H9 (cell line): ENCODE results near the gene PRKRA. TPM values are rescaled to one million over a fixed set of nuclear protein-coding genes. Genes with fewer than 3 reads are reported as not detected.

Experiments
- DNase-seq: peaks from one replicate; pipeline ENCODE4 v3.0.0-alpha.2; 2017
- H2AFZ ChIP-seq: one replicate; pipeline ENCODE4 v1.6.1; 2013; ENCODE audit warnings: mild to moderate bottlenecking, low read length, control low read depth, moderate library complexity
- H2AK5ac ChIP-seq: 2 replicates; pipeline ENCODE4 v1.6.1; 2013; ENCODE audit warnings: low read length, control low read depth, mixed read lengths; ENCODE audit not compliant: insufficient read length
- H2BK120ac ChIP-seq: one replicate; pipeline ENCODE4 v1.6.1; 2013; ENCODE audit warnings: low read depth, mild to moderate bottlenecking, low read length, control low read depth, inconsistent platforms; ENCODE audit not compliant: poor library complexity, severe bottlenecking
- H2BK12ac ChIP-seq: 2 replicates; pipeline ENCODE4 v1.6.1; 2013; ENCODE audit warnings: low read length, control low read depth, mixed read lengths, low read depth; ENCODE audit not compliant: insufficient read length
- H2BK15ac ChIP-seq: 2 replicates; pipeline ENCODE4 v1.6.1; 2013; ENCODE audit warnings: low read depth, low read length, control low read depth
- H2BK20ac ChIP-seq: one replicate; pipeline ENCODE4 v1.6.1; 2013; ENCODE audit warnings: low read depth, mild to moderate bottlenecking, low read length, control low read depth, inconsistent platforms; ENCODE audit not compliant: poor library complexity, severe bottlenecking
- H2BK5ac ChIP-seq: 2 replicates; pipeline ENCODE4 v1.6.1; 2013; ENCODE audit warnings: low read length, control low read depth, mixed read lengths; ENCODE audit not compliant: insufficient read length
- H3K14ac ChIP-seq: 2 replicates; pipeline ENCODE4 v1.6.1; 2013; ENCODE audit warnings: low read length, control low read depth; ENCODE audit not compliant: insufficient read depth
- H3K18ac ChIP-seq: 2 replicates; pipeline ENCODE4 v1.6.1; 2013; ENCODE audit warnings: low read depth, mild to moderate bottlenecking, mixed read lengths, low read length, control low read depth; ENCODE audit not compliant: insufficient read length
- H3K23ac ChIP-seq: 2 replicates; pipeline ENCODE4 v1.6.1; 2013; ENCODE audit warnings: low read length, control low read depth, mixed read lengths, low read depth; ENCODE audit not compliant: insufficient read length
- H3K23me2 ChIP-seq: 2 replicates; pipeline ENCODE4 v1.6.1; 2013; ENCODE audit warnings: low read depth, mild to moderate bottlenecking, mixed read lengths, low read length, control low read depth; ENCODE audit not compliant: insufficient read length, poor library complexity, severe bottlenecking
- H3K27ac ChIP-seq: 2 replicates; pipeline ENCODE4 v1.5.1; 2013; ENCODE audit warnings: low read length, control low read depth, mixed read lengths, low read depth; ENCODE audit not compliant: insufficient read length
- H3K27me3 ChIP-seq: 2 replicates; pipeline ENCODE4 v1.6.1; 2013; ENCODE audit warnings: low read length, control low read depth, inconsistent platforms; ENCODE audit not compliant: insufficient read depth
- H3K4ac ChIP-seq: 2 replicates; pipeline ENCODE4 v1.6.1; 2013; ENCODE audit warnings: low read depth, mild to moderate bottlenecking, control low read depth, inconsistent platforms, low read length, moderate library complexity
- H3K4me1 ChIP-seq: 2 replicates; pipeline ENCODE4 v1.6.1; 2013; ENCODE audit warnings: low read length, control low read depth, inconsistent platforms; ENCODE audit not compliant: insufficient read depth
- H3K4me2 ChIP-seq: 2 replicates; pipeline ENCODE4 v1.6.1; 2013; ENCODE audit warnings: low read length, control low read depth, mixed read lengths; ENCODE audit not compliant: insufficient read length, insufficient read depth
- H3K56ac ChIP-seq: 2 replicates; pipeline ENCODE4 v1.6.1; 2013; ENCODE audit warnings: low read depth, mild to moderate bottlenecking, mixed read lengths, low read length, control low read depth; ENCODE audit not compliant: insufficient read length
- H3K79me1 ChIP-seq: 2 replicates; pipeline ENCODE4 v1.6.1; 2013; ENCODE audit warnings: low read depth, mild to moderate bottlenecking, moderate library complexity, low read length, control low read depth, inconsistent platforms; ENCODE audit not compliant: insufficient read depth, poor library complexity, severe bottlenecking
- H3K79me2 ChIP-seq: 2 replicates; pipeline ENCODE4 v1.6.1; 2013; ENCODE audit warnings: low read length, control low read depth, inconsistent platforms; ENCODE audit not compliant: insufficient read depth
- H3K9ac ChIP-seq: 2 replicates; pipeline ENCODE4 v1.6.1; 2013; ENCODE audit warnings: low read length, control low read depth, mixed read lengths; ENCODE audit not compliant: insufficient read length; ENCODE audit errors: extremely low read depth
- H3K9me3 ChIP-seq: one replicate; pipeline ENCODE4 v1.6.1; 2013; ENCODE audit warnings: low read depth, low read length, inconsistent platforms; ENCODE audit not compliant: control insufficient read depth
- H3T11ph ChIP-seq: one replicate; pipeline ENCODE4 v1.6.1; 2013; ENCODE audit warnings: mild to moderate bottlenecking, low read length, control low read depth, inconsistent platforms
- H4K20me1 ChIP-seq: one replicate; pipeline ENCODE4 v1.6.1; 2013; ENCODE audit not compliant: control insufficient read depth, insufficient read length, insufficient read depth
- H4K5ac ChIP-seq: 2 replicates; pipeline ENCODE4 v1.6.1; 2013; ENCODE audit warnings: low read depth, mild to moderate bottlenecking, mixed read lengths, low read length, control low read depth; ENCODE audit not compliant: insufficient read length
- H4K8ac ChIP-seq: replicated peaks from 2 replicates; pipeline ENCODE4 v1.6.1; 2013; ENCODE audit warnings: low read length, control low read depth, mixed read lengths, low read depth; ENCODE audit not compliant: insufficient read length
- H4K91ac ChIP-seq: 2 replicates; pipeline ENCODE4 v1.6.1; 2013; ENCODE audit warnings: low read depth, mild to moderate bottlenecking, moderate library complexity, mixed read lengths, low read length, control low read depth; ENCODE audit not compliant: insufficient read length
- H3K27ac Mint-ChIP-seq, 3 experiments: 2 replicates in 2 of 3; 3 replicates in 1 of 3; pipeline ENCODE4 v1.8.0; 2020 to 2021; ENCODE audit warnings: mixed read lengths in 3 of 3, mild to moderate bottlenecking in 1 of 3, moderate library complexity in 1 of 3
- H3K27me3 Mint-ChIP-seq: 2 replicates; pipeline ENCODE4 v1.8.0; 2021; ENCODE audit warnings: low read depth, mild to moderate bottlenecking, moderate library complexity, mixed read lengths
- H3K36me3 Mint-ChIP-seq, 3 experiments: 2 replicates in 2 of 3; 3 replicates in 1 of 3; pipeline ENCODE4 v1.8.0; 2020 to 2021; ENCODE audit warnings: low read depth in 3 of 3, mixed read lengths in 3 of 3; ENCODE audit not compliant: insufficient read depth in 1 of 3
- H3K4me1 Mint-ChIP-seq, 2 experiments: 2 replicates each; pipeline ENCODE4 v1.8.0; 2020; ENCODE audit warnings: mixed read lengths in 2 of 2
- H3K4me3 Mint-ChIP-seq, 2 experiments: 2 replicates in 1 of 2; 3 replicates in 1 of 2; pipeline ENCODE4 v1.8.0; 2020 to 2021; ENCODE audit warnings: mild to moderate bottlenecking in 2 of 2, mixed read lengths in 2 of 2, moderate library complexity in 1 of 2
- H3K9me3 Mint-ChIP-seq, 2 experiments: 2 replicates in 1 of 2; 3 replicates in 1 of 2; pipeline ENCODE4 v1.8.0; 2020; ENCODE audit warnings: mild to moderate bottlenecking in 2 of 2, mixed read lengths in 2 of 2, moderate library complexity in 1 of 2
- CTCF ChIP-seq: fragments of 200-600 bp; sonication (generic); conservative IDR thresholded peaks from 3 replicates; pipeline ENCODE4 v1.8.0; 2021; ENCODE audit warnings: antibody characterized with exemption, mild to moderate bottlenecking
- WGBS: extraction: QIAGEN DNeasy Blood & Tissue Kit; methylation state at CpG from one replicate; pipeline ENCODE4 v1.1.7; 2013; ENCODE audit warnings: missing lambda C conversion rate, low lambda C conversion rate, mixed read lengths; ENCODE audit not compliant: insufficient read length; ENCODE audit errors: extremely low coverage; 5-methylcytosine and 5-hydroxymethylcytosine counted together
- total RNA-seq: library from RNA; stranded (reverse); gene quantifications from 2 replicates; pipeline ENCODE4 v1.2.1, GENCODE V29; 2021

PRKRA gene
- total RNA-seq, 1 experiment from 2014 or later, result 61.5 TPM

GRCh38 chr2:178426388-178426787, 24.6 kb downstream of the PRKRA start:
- H3K4ac ChIP-seq, result no peak overlapping the region
- no peak overlapping the region for H2BK5ac ChIP-seq
- no peak overlapping the region for H3K23ac ChIP-seq
- WGBS, result no CpG with 5 or more reads among the region's 3 CpGs
- no peak overlapping the region for H3K9ac ChIP-seq
- H2BK20ac ChIP-seq, result no peak overlapping the region
- H4K5ac ChIP-seq, result no peak overlapping the region
- H2BK15ac ChIP-seq, result no peak overlapping the region
- no peaks in the 10 kb centered on the region for H3K23me2 ChIP-seq
- H3K56ac ChIP-seq, result no peak overlapping the region
- H3K18ac ChIP-seq, result no peak overlapping the region
- no peaks in the 10 kb centered on the region for H3K4me1 Mint-ChIP-seq
- no peaks in the 10 kb centered on the region for H3K27me3 Mint-ChIP-seq
- H3K9me3 ChIP-seq, result no peaks in the 10 kb centered on the region
- no peak overlapping the region for H4K8ac ChIP-seq
- H3K4me1 ChIP-seq, result no peaks in the 10 kb centered on the region
- H2BK12ac ChIP-seq, result no peak overlapping the region
- no peaks in the 10 kb centered on the region for H3K27me3 ChIP-seq
- no peak overlapping the region for H3T11ph ChIP-seq
- H3K27ac ChIP-seq, result no peak overlapping the region
- H2AK5ac ChIP-seq, result no peak overlapping the region
- H3K4me2 ChIP-seq, result no peak overlapping the region
- no peaks in the 10 kb centered on the region for H4K20me1 ChIP-seq
- H3K36me3 Mint-ChIP-seq, result peaks cover 16 to 50% (median 37%) of the 10 kb centered on the region in 3 experiments; a peak in 6 of 7 replicates
- H3K4me3 Mint-ChIP-seq, result no peak overlapping the region
- no peak for DNase-seq
- no peak overlapping the region for H4K91ac ChIP-seq
- no peaks in the 10 kb centered on the region for H3K79me1 ChIP-seq
- H3K27ac Mint-ChIP-seq, result no peak overlapping the region
- no peak overlapping the region for H2BK120ac ChIP-seq
- TF ChIP-seq CTCF, result no peak
- no peaks in the 10 kb centered on the region for H3K79me2 ChIP-seq
- H2AFZ ChIP-seq, result no peak overlapping the region
- peaks cover 2 to 7% of the 10 kb centered on the region in 2 experiments; a peak in 3 of 5 replicates for H3K9me3 Mint-ChIP-seq
- H3K14ac ChIP-seq, result no peak overlapping the region
